ENCODE data around the gene ZCCHC3.
A peak's percentile ranks its signal among the peaks of the same experiment; 100 is the strongest.

The ZCCHC3 gene

DNA sequence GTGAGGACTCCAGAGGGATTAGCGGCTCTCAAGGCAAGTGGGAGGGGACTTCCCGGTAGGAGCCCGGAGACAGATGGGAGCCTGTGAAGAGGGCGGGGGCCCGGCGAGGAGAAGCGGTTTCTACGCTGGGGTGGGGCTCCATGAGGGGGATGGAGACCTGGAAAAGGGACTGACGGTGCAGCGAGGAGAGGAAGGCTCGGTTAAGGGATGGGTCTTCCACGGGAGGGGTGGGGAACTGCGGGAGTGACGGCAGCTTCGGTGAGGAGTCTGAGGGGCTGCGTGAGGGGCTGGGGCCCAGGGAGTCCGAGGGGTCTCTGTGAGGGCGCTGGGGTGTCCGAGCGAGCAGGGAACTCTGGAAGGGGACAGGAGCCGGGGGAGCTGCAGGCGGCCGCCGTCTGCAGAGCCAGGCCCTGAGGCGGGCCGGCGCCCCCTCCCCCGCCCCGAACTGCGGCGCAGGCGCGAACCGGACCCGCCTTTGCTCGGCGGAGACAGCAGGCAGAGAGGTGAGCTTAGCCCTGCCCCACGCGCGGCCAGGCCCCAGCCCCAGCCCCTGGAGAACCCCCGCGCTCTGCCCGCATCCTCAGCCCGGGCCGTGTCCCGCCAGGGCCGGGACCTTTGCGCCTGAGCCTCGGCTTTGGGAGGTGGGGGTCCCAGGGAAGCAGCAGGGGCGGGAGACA, 49.4 kb downstream of the ZCCHC3 start, which contains the start of gene NRSN2:
Gene NRSN2, plus strand, starts transcription at position 472 of the 677 bp plus-strand sequence. CDS start 2,533 bp downstream, outside the sequence.
- DNase-seq (ENCODE audit: low read depth in 2 of 2): no peak

- DNase-seq (ENCODE audit: low read depth in 2 of 2): no peak
Measured at GRCh38 chr20:347317-347639, 49.9 kb downstream of the ZCCHC3 start.

- DNase-seq (ENCODE audit: low read depth in 2 of 2): peak; percentile 86
Measured at GRCh38 chr20:347640-348484, 50.5 kb downstream of the ZCCHC3 start.

GRCh38 chr20:348972-349841, 51.8 kb downstream of the ZCCHC3 start:
- DNase-seq (ENCODE audit: low read depth in 2 of 2): no peak
